H1 (cell line): ENCODE results near the gene CACNA1C. TPM values are rescaled to one million over a fixed set of nuclear protein-coding genes. Genes with fewer than 3 reads are reported as not detected.
A peak's percentile ranks its signal among the peaks of the same experiment; 100 is the strongest.

ENCODE experiments used
- ATF3 ChIP-seq: IDR thresholded peaks from 2 replicates; pipeline ENCODE4 v1.6.1; 2011; ENCODE audit warnings: low read depth, mild to moderate bottlenecking, low read length; ENCODE audit not compliant: insufficient read depth
- BACH1 ChIP-seq: IDR thresholded peaks from 2 replicates; pipeline ENCODE4 v1.6.1; 2012; ENCODE audit warnings: low read length, improper control_type of control experiment
- BRCA1 ChIP-seq: IDR thresholded peaks from 2 replicates; pipeline ENCODE4 v1.6.1; 2012; ENCODE audit warnings: low read depth, low read length, improper control_type of control experiment
- CBX8 ChIP-seq: fragments of 300-800, 300-1000 bp; sonication (generic); IDR thresholded peaks from 2 replicates; pipeline ENCODE4 v1.7.1; 2016; ENCODE audit warnings: low read depth, low read length, borderline replicate concordance
- CREB1 ChIP-seq: IDR thresholded peaks from 2 replicates; pipeline ENCODE4 v1.6.1; 2012; ENCODE audit warnings: inconsistent platforms
- CTCF ChIP-seq, 3 experiments: IDR thresholded peaks; 1 replicate in 2 of 3; 2 replicates in 1 of 3; pipeline versions ENCODE4 v1.5.1 to v1.6.1; 2011; ENCODE audit warnings: low read length in 3 of 3, mild to moderate bottlenecking in 3 of 3, inconsistent platforms in 2 of 3, low read depth in 1 of 3, moderate library complexity in 1 of 3; ENCODE audit not compliant: insufficient read depth in 1 of 3; ENCODE audit errors: control extremely low read depth in 1 of 3
- E2F6 ChIP-seq: IDR thresholded peaks from 2 replicates; pipeline ENCODE4 v1.6.1; 2012; ENCODE audit warnings: inconsistent platforms
- EGR1 ChIP-seq: IDR thresholded peaks from 2 replicates; pipeline ENCODE4 v1.6.1; 2011; ENCODE audit warnings: low read depth, low read length, borderline replicate concordance
- FOSL1 ChIP-seq: IDR thresholded peaks from 2 replicates; pipeline ENCODE4 v1.6.1; 2011; ENCODE audit warnings: mild to moderate bottlenecking, low read depth, low read length, moderate library complexity; ENCODE audit not compliant: insufficient read depth
- NRF1 ChIP-seq: IDR thresholded peaks from 2 replicates; pipeline ENCODE4 v1.6.1; 2011; ENCODE audit warnings: mild to moderate bottlenecking, low read depth, low read length, improper control_type of control experiment
- POU5F1 ChIP-seq: IDR thresholded peaks from 2 replicates; pipeline ENCODE4 v1.6.1; 2011; ENCODE audit warnings: low read depth, mild to moderate bottlenecking, low read length, moderate library complexity
- RAD21 ChIP-seq, 2 experiments: IDR thresholded peaks in 1 of 2; conservative IDR thresholded peaks in 1 of 2; 2 replicates each; pipeline ENCODE4 v1.6.1; 2011; ENCODE audit warnings: low read depth in 2 of 2, low read length in 2 of 2, improper control_type of control experiment in 1 of 2, inconsistent platforms in 1 of 2, mild to moderate bottlenecking in 1 of 2, moderate library complexity in 1 of 2
- RBBP5 ChIP-seq: IDR thresholded peaks from 2 replicates; pipeline ENCODE4 v1.7.1; 2012; ENCODE audit warnings: low read depth, mild to moderate bottlenecking, inconsistent platforms, low read length, moderate library complexity, borderline replicate concordance
- RNF2 ChIP-seq: fragments of 200-900, 300-1000 bp; sonication (generic); IDR thresholded peaks from 2 replicates; pipeline ENCODE4 v1.7.1; 2016; ENCODE audit warnings: borderline replicate concordance, low read depth, mild to moderate bottlenecking, antibody characterized with exemption, low read length; ENCODE audit not compliant: poor library complexity, severe bottlenecking; ENCODE audit errors: missing control alignments
- SIN3A ChIP-seq, 2 experiments: IDR thresholded peaks in 1 of 2; conservative IDR thresholded peaks in 1 of 2; 2 replicates each; pipeline ENCODE4 v1.6.1; 2011 to 2012; ENCODE audit warnings: low read length in 2 of 2, improper control_type of control experiment in 1 of 2, low read depth in 1 of 2, mild to moderate bottlenecking in 1 of 2
- SIRT6 ChIP-seq: IDR thresholded peaks from one replicate; pipeline ENCODE4 v1.7.1; 2012; ENCODE audit warnings: low read length, inconsistent platforms
- TAF1 ChIP-seq: IDR thresholded peaks from 2 replicates; pipeline ENCODE4 v1.6.1; 2011; ENCODE audit warnings: mild to moderate bottlenecking, low read depth, low read length
- polyA plus RNA-seq, 7 experiments: library from polyadenylated mRNA; depleted of rRNA in 3 of 7; stranded (reverse) in 5 of 7; unstranded in 2 of 7; fragments of >200 nt in 5 of 7; fragments of 200-250 nt in 2 of 7; gene quantifications; 1 replicate in 5 of 7; 2 replicates in 1 of 7; 4 replicates in 1 of 7; pipeline versions ENCODE4 v1.2.1 to v1.2.3, GENCODE V29; 2011 to 2013; ENCODE audit warnings: missing spikeins in 2 of 7, mixed read lengths in 2 of 7
- total RNA-seq: library from RNA; stranded (reverse); fragmentation: NEBNext Ultra II Directional; extraction: Animal tissue kit (Norgen Biotek cat#: 25700); gene quantifications from 2 replicates; pipeline ENCODE4 v1.2.1, GENCODE V29; 2021
- TF ChIP-seq, protein P1 (sequence below): IDR thresholded peaks from 2 replicates; pipeline ENCODE4 v1.6.1; 2012; ENCODE audit warnings: inconsistent platforms

Gene CACNA1C
- total and polyA plus RNA-seq, 2 of the 8 experiments (the other 6 are each of a cell fraction or from before 2014, with no cell fraction given) = 1.3 TPM

DNA sequence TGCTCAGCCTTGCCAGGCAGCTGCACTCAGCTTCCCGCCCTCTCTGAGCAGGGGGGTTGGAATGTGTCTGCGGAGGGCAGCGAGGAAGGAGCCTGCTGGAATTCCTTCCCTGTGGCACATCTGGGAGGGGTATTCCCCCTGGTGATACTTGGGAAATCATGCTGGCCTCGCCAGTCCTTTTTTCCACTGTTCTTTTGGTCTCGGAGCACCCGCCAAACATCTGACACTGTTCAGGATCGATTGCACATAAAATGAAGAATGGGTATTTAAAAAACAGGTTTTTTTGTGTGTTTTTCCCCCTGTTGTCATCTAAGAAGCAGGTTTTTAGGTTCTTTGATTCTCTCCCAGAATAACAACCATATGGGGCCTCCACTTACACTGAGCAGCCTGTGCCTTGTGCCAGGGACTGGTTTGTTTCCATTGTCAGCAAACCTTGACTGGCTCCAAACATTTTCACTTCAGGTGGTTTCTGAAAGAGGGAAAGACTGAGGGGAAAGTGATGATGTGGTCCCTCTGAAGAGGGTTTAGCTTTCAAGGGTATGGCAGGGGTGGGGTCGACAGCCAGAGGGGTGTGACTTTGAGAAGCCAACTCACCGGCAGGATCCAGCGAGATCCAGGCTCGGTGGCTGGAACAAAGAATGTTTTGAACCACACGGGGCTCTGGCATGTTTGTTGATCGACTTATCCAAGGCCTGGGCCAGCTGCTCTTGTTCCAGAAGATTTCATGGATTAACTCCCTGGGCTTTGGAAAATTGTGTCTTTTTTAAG lies 215.1 kb downstream of the CACNA1C start (continued):
- TF ChIP-seq, protein P1, sequence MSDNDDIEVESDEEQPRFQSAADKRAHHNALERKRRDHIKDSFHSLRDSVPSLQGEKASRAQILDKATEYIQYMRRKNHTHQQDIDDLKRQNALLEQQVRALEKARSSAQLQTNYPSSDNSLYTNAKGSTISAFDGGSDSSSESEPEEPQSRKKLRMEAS = 0 out of 2 replicates have a peak, but pooled peaks have one; percentile 26
- TF ChIP-seq POU5F1 (no peak), CREB1 (no peak), FOSL1 (no peak), SIN3A (conservative IDR thresholded peaks at IDR 0.05 in 1 of 2, IDR thresholded peaks at IDR 0.05 in 1 of 2; ENCODE audit: low read depth in 1 of 2, low read length in 2 of 2) (peak in 1 of 2 experiments; percentile 59; a peak in 1 of 4 replicates), SIRT6 (no peak), BRCA1 (no peak), ATF3 (no peak), RAD21 (IDR thresholded peaks at IDR 0.05 in 1 of 2, conservative IDR thresholded peaks at IDR 0.05 in 1 of 2; ENCODE audit: low read depth in 2 of 2, low read length in 2 of 2) (peak in 1 of 2 experiments; percentile 10; a peak in 1 of 4 replicates), CTCF (IDR thresholded peaks at IDR 0.05; ENCODE audit: control extremely low read depth in 1 of 3, insufficient read depth in 1 of 3, low read depth in 1 of 3, low read length in 3 of 3) (no peak), RNF2 (no peak), EGR1 (no peak), TAF1 (no peak), RBBP5 (no peak), E2F6 (peak; percentile 41; the same call in 1 of the 2 replicates), BACH1 (no peak), NRF1 (no peak), CBX8 (no peak)
